ELR (cell line): ENCODE measurements around the gene MND1.

ENCODE experiments used
- DNase-seq: peaks from one replicate; pipeline ENCODE4 v3.0.0-alpha.2; 2015; ENCODE audit warnings: low read depth

The MND1 gene

DNA sequence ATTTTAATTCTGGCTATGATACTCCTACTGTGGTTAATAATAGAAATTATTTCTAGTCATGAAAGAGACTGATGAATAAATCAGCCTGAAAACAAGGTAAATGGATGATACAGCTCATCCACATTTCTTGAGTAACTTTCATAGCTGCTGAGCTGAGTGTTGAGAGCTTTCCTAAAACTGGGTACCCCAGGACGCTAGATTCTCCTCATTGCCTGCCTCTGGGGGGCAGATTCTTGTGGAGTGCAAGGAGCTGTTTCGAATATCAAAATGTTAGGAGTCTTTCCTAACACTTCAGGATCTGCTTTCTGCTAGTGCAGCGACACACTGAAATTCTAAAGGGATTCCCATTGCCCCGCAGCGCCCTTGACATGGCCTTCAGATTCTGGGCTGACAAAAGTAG, 2.1 kb downstream of the MND1 start:
- DNase-seq, result no peak

DNA sequence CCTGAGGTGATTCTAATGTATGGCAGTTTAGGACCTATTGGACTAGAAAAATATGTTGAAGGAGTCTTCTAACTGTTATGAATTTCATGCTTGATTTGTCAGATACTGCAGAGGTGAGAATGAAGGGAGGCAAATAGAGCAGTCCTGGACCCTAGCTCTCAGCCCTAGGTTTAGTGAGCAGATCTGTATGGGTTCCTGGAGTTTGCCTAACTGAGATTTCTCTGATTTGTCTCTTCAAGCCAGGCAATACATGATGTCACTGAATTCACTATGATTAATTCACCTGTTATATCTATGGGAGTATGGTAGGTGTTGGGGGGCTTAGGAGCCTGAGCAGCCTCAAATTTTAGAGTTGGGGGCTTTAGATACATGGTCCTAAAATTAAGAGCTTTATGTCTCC, 2.6 kb downstream of the MND1 start:
- DNase-seq, result no peak

DNA sequence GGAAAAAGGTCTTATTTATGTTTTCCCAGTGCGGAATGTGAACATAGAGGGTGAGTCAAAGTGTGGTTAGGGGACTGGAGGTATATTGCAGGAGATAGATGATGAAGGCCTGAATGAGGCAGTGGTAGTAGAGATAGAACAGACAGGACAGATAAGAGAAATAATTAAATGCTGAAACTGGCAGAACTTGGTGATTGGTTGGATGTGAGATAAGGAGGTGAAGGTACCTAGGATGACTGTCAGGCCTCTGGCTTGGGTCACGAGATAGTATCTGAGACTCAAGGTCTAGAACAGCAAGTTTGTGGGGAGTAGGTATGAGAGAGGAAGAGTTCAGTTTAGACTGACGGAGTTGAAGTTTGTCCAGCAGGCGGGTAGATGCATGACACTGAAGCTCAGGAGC, 3.5 kb downstream of the MND1 start:
- peak; percentile 71 for DNase-seq

DNA sequence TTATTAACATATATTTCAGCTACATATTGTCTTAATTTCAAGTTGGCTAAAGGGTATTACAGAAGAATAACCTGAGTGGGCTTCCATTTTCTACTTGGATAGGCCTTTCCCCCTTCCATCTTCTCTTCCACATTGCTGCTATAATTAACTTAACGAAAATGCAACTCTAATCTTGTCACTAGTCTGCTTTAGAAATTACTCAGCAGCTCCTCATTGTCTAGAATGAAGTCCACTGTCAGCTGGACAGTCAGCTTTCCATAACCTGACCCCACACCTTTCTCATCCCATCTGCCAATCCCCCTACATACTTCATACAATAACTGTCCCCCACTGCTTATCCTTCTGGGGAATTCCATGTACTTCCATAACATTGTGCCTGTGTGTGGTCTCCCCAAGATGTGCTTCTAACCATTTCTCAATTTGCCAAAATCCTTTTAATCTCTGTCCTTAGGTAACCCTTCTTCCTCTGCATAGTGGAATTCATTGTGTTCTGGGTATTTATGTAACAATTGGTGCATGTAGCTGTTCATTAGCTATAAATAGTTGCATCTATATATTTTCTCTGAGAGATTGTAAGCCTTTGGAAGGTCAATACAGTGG, 4.8 kb downstream of the MND1 start:
- DNase-seq, result no peak

DNA sequence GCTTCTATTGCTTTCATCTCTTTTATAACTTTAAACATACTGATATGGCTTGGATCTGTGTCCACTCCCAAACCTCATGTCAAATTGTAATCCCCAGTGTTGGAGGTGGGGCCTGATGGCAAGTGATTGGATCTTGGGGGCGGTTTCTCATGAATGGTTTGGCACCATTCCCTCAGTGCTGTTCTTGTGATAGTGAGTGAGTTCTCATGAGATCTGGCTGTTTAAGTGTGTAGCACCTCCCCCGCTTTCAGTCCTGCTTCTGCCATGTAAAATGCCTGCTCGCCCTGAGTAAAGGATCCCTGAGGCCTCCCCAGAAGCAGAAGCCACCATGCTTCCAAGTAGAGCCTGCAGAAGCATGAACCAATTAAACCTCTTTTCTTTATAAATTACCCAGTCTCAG, 17.7 kb downstream of the MND1 start:
- DNase-seq, result no peak

DNA sequence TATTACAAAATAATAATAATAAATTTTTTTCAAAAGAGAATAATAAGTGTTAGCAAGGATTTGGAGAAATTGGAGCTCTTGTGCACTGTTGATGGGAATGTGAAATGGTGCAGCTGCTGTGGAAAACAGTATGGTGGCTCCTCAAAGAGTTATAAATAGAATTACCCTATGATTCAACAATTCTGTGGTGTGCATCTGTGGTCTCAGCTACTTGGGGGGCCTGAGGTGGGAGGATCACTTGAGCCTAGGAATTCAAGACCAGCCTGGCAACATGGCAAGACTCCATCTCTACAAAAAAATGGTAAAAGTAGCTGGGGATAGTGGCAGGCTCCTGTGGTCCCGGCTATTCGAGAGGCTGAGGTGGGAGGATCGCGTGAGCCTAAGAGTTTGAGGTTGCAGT, 19.6 kb downstream of the MND1 start:
- no peak for DNase-seq

DNA sequence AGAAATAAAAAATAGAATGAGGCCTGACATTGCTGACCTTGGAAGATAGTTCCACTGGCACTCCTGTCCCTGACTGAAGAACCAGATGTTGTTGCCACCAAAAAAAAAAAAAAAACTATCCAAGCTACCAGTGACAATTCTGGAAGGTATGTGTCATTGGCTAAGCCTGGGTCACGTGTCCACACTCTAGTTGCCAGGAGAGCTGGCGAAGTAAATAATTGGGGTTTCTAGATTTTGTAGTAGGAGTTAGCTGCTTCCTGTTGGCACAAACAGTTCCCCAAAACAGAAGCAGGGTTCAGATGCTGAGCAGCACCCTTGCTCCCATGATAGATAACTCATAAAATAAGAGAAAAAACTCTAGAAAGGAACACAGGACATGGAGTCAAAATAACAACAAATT, 20.5 kb downstream of the MND1 start:
- DNase-seq, result no peak

DNA sequence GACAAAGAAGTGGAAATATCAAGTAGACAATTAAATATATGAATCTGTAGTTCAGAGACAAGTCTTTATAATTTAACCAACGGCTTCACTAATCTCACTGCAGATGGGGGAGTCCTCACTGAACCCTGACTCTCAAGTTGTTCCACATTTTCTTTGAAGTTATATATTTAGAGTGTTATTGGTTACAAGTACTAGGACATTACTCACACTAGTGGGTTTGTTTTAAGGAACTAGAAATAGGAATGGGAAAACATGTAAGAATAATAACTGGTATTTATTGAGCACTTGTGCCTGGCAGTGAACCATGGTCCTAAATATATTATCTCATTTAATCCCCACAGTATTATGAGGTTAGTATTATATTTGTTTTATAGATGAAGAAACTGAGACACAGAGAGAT, 22.0 kb downstream of the MND1 start:
- DNase-seq, result no peak

DNA sequence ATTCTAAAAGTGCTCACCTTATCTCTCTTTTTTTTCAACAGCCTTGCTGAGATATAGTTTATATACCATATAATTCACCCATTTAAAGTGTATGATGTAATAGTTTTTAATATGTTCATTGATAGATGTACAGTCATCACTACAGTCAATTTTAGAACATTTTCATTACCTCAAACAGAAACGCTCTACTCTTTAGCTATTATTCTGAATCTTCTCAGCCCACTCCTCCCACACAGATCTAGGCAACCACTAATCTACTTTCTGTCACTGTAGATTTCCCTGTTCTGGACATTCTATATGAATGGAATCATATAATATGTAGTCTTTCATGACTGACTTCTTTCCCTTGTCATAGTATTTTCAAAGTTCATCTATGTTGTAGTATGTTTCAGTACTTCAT, 22.6 kb downstream of the MND1 start:
- no peak for DNase-seq

DNA sequence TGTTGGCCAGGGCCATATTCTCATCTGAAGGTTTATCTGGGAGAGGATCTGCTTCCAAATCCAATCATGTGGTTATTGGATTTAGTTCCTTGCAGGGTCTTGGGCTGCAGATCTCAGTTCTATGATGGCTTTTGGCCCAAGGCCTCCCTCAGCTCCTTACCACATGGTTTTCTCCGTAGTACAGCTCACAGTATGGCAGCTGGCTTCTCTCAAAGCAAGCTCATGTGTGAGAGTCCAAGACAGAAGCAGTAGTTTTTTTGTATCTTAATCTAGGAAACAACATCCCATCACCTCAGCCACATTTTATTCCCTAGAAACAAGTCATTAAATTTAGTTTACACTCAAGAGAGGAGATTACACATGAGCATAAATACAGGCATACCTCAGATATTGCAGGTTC, 24.5 kb downstream of the MND1 start:
- DNase-seq, result no peak

DNA sequence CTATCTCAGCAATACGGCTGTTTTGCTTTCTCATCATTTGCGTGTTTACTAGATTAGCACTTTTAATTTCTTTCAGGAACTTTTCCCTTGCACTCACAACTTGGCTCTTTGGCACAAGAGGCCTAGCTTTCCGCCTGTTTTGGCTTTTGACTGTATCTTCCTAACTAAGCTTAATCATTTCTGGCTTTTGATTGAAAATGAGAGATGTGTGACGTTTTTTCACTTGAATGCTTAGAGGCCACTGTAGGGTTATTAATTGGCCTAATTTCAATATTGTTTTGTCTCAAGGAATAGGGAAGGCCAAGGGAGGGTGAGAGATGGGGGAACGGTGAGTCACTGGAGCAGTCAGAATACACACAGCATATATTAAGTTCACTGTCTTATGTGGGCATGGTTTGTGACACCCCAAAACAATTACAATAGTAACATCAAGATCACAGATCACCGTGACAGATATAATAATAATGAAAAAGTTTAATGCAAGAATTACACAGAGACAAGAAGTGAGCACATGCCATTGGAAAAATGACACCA, 27.3 kb downstream of the MND1 start:
- DNase-seq, result no peak

DNA sequence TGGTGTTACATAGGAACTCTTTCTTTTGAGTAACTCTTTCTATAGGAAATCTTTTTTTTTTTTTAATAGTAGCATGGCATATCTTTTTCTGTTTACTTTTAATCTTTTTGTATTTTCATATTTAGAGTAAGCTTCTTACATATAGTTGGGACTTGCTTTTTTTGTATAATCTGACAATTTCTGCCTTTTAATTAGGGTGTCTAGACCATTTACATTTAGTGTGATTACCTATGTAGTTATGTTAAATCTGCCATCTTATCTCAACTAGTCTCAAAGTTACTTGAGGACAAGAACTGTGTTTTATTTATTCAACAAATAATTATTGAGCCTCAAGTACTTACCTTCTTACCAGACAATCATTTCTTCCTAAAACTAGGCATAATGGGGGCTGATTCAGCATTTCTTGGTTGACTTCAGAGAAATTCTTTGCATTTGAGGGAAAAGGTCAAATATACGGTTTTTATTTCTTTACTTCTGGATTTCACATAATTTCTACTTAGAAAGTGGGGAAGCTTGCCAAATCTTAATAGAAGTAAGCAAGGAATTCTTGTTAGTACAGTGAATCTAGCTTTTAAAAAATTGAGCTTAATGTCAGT, 28.6 kb downstream of the MND1 start:
- DNase-seq, result no peak

DNA sequence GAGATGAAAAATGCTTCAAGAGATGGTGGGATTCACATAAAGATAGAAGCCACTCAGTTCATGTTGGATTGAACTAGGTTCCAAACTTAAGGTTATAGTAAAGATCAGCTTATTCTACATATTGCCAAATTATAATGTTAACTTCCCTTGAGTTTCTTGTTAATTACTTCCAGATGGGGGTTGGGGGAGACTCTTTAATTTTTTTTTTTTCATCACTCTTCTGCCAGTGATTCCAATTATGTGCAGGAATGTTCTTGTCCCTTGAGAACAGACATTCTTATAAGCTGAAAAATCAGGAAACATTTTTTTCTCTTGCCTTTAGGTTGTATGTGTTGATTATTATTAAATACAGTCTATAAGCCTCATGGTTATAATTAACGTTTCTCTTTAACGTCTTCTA, 30.0 kb downstream of the MND1 start:
- DNase-seq, result no peak

DNA sequence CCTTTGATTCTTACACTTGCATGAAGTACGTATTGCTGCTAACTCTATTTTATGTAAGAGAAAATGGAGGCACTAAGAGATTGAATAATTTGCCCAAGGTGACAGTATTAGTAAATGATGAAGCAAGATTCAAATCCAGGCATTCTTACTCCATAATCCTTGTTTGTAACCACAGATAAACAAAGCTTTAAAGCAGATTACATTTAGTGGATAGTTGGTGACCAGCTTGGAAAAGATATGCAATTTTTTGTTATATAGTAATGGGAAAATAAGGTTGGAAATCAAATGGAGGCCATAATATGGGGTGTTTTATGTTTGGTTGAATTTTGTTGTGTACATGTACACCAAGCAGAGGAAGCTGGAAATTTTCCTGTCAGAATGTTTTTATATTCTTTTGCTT, 30.8 kb downstream of the MND1 start:
- no peak for DNase-seq

DNA sequence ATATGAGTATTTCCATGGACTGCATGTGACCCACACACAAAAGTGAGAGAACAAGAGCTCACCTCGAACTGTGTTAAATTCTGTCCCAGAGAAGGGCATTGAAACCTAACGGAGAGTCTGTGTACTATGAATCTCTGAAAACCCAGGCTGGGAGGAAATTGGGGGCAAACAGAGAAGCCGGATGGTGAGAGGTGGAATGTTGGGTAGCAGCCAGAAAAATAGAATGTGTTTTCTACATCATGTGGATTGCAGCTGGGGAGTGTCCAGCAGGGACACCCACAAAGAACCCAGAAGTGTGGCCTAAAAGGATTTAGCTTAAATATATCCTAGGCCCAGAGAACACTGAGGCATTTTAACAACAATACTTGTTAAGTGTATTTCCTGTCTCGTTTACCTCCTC, 38.6 kb downstream of the MND1 start:
- no peak for DNase-seq

DNA sequence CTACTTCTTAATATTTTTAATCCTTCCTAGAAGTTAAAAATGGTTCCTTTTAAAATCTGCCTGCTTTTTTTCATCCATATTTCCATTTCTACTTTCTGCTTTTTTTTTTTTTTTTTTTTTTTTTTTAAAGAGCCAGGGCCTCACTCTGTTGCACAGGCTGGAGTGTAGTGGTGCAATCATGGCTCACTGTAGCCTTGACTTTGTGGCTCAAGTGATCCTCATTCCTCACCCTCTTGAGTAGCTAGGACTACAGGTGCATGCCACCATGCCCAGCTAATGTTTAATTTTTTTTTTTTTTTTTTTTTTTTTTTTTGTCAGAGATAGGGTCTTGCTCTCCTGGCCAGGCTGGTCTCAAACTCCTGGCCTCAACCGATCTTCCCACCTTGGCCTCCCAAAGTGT, 39.7 kb downstream of the MND1 start:
- DNase-seq, result no peak

DNA sequence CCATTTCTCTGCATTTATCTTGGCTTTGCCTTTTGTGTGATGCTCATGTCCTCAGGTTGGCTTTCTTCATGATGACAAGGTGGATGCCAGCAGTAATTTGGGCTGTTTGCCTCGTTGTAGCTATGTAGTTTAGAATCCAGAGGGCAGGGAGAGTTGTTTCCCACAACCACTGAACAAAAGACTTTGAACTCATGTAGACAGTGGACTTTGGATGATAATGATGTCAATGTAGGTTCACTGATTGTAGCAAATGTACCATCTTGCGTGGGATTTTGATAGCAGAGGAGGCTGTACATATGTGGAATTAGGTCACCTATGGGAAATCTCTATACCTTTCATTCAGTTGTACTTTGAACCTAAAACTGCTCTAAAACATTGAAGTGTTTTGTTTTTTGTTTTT, 41.3 kb downstream of the MND1 start:
- no peak for DNase-seq

DNA sequence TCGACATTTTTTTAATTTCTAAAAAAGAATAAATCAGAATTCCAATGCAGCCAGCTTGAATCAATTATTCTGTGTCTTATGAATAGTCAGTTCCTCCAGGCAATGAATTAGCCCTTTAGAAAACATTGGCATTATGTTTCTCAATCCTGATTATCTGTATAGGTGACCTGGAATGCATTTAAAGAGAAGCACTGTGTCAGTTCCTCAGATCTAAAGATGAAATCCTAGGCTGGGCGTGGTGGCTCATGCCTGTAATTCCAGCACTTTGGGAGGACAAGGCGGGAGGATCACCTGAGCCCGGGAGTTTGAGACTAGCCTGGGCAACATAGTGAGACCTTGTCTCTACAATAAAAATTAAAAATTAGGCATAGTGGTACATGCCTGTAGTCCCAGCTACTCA, 43.5 kb downstream of the MND1 start:
- DNase-seq, result no peak

DNA sequence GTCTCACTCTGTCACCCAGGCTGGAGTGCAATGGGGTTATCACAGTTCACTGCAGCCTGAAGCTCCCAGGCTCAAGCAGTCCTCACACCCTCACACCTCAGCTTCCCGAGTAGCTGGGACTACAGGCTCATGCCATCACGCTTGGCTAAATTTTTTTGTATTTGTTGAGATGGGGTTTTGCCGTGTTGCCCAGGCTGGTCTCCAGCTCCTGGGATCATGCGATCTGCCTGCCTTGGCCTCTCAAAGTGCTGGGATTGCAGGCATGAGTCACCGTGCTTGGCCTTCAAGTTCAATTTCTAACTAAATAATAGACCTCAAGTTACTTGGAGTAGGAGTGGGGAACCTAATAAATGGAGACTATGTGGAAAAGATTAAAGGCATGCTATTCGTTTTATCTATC, 48.9 kb downstream of the MND1 start:
- peak; percentile 68 for DNase-seq

DNA sequence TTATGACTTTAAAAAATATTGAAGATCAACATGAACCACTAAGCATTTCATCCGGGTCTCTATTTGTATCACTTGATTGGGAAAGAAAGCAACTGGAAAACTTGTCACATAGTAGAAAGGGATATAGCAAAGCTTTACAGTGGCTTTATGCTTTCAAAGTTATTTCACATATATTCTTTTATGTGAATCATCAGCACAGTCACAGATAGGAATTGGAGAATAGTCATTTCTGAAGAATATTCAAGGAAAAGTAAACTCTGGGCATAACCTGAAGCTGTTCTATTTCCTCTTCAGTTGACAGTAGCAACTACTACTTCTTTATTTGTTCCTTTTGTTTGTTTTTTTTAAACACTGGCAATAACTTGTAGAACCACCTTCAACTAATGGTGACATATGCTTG, 50.5 kb downstream of the MND1 start:
- DNase-seq, result peak; percentile 18

DNA sequence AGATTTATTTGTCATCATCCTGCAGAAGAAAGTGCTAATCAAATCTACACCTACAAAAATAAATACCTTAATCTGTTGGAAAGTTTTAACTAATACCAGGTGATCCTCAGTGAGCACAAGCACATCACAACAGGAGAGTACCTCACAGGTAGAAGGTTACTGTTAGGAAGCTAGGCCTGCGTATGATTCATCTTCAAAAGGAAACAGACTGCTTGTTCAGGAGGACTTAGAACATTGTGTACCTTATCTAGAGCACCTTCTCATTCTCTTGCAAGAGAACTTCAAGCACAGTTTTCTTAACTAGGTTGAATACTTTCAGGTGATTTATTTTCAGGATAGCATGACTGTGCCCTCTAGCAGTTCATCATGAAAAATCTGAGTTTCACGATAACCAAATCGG, 54.2 kb downstream of the MND1 start:
- DNase-seq, result no peak

DNA sequence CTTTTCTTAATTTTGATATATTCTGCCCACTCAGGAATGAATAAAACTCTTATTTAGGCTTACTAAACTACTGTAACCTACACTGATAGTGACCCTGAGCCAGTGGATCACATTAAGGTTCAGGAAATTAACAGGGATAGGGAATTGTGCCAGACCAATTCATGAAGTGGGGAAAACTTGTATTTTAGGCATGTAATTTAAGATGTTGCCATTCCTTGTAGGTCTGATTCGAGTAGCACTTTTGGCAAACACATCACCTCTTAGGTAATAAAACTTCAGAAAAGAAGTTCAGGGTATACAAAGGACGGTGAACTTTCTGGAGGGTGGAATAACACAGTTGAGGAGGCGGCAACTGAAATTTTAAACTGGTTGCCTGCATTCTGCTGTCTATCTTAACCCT, 54.9 kb downstream of the MND1 start:
- no peak for DNase-seq

DNA sequence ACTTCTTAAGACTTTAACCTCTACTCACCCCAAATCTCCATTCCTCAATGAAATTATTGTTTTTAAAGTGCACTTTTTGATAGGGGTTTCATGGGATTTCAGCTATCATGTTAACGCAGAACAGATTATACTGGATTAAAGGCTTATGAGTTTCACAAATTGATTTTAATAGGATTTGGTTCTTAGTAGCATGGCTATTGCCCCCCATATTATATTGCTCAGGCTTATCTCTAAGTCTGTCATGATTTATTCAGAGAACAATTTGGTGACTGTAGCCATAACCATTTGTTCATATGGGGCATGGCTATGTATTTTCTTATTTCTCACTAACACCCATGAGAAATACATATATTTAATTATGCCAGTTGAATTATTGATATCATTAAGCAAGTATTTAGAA, 57.0 kb downstream of the MND1 start:
- DNase-seq, result no peak

DNA sequence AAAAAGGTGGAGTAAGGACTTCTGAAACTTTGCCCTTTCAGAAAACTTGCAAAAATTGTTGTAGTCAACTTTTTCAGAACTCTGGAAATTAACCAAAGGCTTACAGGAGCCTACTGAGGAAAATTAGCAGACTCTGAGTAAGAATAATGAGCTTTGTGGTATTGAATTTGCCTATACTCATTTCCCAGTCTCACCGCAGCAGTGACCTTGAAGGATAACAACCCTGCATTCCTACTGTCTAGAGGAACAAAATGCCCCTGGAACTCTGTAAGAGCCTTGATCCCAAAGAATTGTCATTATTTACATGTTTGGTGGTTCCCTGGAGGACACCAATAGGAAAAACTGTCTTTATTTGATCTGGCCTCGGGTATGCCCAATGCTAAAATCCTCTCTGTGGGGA, 57.9 kb downstream of the MND1 start:
- DNase-seq, result no peak
